Stimulated activated CD8-positive, alpha-beta memory T cell treated with anti-CD3 and anti-CD28 coated beads, Interleukin-4, amount 100 ng/mL, for 24 hours (primary cell): Measurements from ENCODE around the gene SH3PXD2B.
"Not testable (repeated sequence)": the region's sequence is repeated elsewhere in the genome, so short reads cannot be mapped to it uniquely, and the experiment has no call there.

Experiments used
- DNase-seq: peaks from one replicate; pipeline ENCODE4 v3.0.0-alpha.2; 2020; ENCODE audit warnings: low read depth

Gene SH3PXD2B

GRCh38 chr5:172294831-172295230, 159.5 kb downstream of the SH3PXD2B start:
- DNase-seq = no peak

DNA sequence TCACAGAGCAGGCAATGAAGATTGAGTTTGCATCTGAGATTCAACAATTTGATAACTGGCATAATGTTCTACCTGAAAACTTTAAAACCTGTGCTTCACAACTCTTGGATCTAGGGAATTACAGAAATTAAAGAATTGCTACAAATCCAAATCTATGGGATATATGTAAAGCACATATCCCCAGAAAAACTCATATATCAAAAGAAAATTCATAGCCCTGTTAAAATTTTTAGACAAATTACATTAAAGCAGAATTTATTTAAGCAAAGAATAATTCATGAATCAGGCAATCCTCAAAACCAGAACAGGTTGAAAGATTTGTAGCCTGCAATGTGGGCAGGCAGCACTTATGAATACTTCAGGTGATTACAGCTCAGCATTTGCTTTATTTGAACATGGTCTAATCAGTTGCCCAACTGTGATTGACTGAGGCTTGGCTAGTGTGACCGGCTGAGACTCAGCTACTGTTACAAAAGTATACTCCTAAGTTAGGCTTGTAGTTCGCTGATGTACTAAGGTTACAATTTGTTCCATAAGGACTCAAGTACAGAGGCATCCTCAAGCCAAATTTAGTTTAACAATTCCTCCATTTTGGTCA, 160.5 kb downstream of the SH3PXD2B start:
- DNase-seq = no peak

- peak; percentile 26 for DNase-seq
Observed at GRCh38 chr5:172293054-172293744, 161.1 kb downstream of the SH3PXD2B start.

- DNase-seq = not testable (repeated sequence)
Observed at GRCh38 chr5:172291837-172292236, 162.5 kb downstream of the SH3PXD2B start.

DNA sequence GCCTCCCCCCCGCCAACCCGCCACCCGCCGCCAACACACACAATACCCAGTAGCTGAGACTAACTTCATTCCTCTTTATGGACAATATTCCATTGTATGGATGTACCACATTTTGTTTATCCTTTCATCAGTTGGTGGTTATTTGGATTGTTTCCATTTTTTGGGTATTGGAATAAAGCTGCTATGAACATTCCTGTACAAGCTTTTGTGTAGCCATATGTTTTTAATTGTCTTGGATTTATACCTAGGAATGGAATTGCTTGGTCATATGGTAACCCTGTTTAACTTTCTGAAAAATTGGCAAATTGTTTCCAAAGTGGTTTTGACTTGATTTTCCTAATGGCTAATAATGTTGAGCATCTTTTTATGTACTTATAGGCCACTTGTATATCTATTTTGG, 165.9 kb downstream of the SH3PXD2B start:
- no peak for DNase-seq

GRCh38 chr5:172287140-172287539, 167.2 kb downstream of the SH3PXD2B start:
- not testable (repeated sequence) for DNase-seq

GRCh38 chr5:172285226-172286143, 168.8 kb downstream of the SH3PXD2B start:
- no peak for DNase-seq

DNA sequence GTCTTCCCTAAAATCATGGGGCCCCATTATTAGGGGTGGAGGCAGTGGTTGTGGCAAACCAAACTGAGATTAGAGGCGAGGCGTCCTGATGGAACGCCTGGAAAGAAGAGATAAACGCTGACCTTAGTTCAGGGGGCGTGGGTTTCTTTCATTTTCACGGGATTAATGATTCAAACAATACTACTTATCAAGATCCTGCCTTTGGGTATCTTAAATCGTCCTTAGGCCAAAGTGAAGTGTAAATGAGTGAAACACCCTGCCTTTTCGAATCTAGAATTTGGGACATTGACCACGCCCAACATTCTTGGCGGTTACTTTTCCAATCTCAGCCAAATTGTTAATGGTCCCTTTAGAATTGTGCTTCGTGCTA, 169.7 kb downstream of the SH3PXD2B start:
- DNase-seq = no peak

DNA sequence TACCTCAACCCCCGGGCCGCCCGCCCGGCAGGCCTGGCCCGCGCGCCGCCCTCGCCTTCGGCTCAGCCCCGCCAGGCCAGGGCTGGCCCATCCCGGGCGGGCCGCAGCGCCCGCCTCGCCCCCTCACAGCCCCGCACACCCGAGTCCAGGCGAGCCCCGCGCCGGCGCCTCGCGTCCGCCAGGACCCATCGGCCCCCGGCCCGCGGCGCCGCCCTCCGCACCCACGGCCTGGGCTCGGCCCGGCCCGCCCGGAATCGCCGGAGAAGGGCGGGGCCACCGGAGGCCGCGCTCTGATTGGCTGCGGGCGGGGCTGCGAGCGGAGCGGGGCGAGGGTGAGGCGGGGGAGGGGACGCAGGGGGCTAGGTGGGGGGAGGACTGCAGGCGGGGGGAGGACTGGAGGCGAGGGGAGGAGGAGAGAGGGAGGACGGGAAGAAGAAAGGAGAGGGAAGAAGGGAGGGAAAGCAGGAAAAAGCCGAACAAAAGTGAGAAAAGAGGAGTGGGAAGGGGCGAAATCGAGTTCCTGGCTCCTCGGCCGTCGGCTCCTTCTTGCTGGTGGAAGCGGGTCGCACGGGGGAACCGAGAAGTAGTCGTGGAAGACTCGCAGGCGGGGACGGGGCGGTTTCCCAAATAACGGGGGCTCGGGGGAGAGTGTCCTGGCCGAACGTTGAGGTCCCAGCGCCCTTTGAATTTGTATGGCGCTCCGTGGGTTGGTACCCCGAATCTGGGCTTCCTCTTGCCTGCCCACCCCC, 170.3 kb downstream of the SH3PXD2B start:
- peak; percentile 68 for DNase-seq

- peak; percentile 65 for DNase-seq
Observed at GRCh38 chr5:172283020-172283861, 171.1 kb downstream of the SH3PXD2B start, which contains the start of gene UBTD2. Gene UBTD2 (minus strand): TSS chr5:172283764. CDS start chr5:172283665, 99 bp downstream.

- no peak for DNase-seq
Observed at GRCh38 chr5:172282272-172283019, 171.9 kb downstream of the SH3PXD2B start.

GRCh38 chr5:172281346-172281745, 173.0 kb downstream of the SH3PXD2B start:
- DNase-seq = no peak

GRCh38 chr5:172280929-172281328, 173.4 kb downstream of the SH3PXD2B start:
- no peak for DNase-seq

- DNase-seq = no peak
Observed at GRCh38 chr5:172280317-172280716, 174.0 kb downstream of the SH3PXD2B start.

DNA sequence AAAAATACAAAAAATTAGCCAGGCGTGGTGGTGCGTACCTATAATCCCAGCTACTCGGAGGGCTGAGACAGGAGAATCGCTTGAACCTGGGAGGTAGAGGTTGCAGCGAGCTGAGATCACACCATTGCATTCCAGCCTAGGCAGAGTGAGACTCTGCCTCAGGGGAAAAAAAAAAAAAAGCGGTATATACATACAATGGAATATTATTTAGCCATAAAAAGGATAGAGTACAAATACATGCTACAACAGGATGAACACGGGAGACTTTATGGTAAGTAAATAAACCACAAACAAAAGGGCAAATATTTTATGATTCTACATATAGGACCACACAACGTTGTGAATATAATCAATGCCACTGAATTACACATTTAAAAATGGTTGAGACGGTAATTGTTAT, 176.0 kb downstream of the SH3PXD2B start:
- no peak for DNase-seq

GRCh38 chr5:172276214-172276613, 178.1 kb downstream of the SH3PXD2B start:
- DNase-seq = no peak
